Activated T-helper 17 cell treated with anti-CD3 and anti-CD28 coated beads, Interleukin-2, amount 50 U/mL, for 72 hours (primary cell): ENCODE data around the gene ENDOV. TPM values are rescaled to one million over a fixed set of nuclear protein-coding genes. Genes with fewer than 3 reads are reported as not detected.

Experiments
- ATAC-seq: fragments of 150-1000 bp; cut with Tn5 transposase; replicated peaks from 2 replicates; pipeline ENCODE4 v1.10.0; 2021; ENCODE audit warnings: mild to moderate bottlenecking, moderate library complexity
- H3K27ac Mint-ChIP-seq: one replicate; pipeline ENCODE4 v1.8.0; 2022; ENCODE audit warnings: mixed read lengths
- H3K27me3 Mint-ChIP-seq: one replicate; pipeline ENCODE4 v1.8.0; 2022; ENCODE audit warnings: mixed read lengths
- H3K36me3 Mint-ChIP-seq: one replicate; pipeline ENCODE4 v1.8.0; 2022; ENCODE audit warnings: low read depth, mild to moderate bottlenecking, mixed read lengths
- H3K4me1 Mint-ChIP-seq: one replicate; pipeline ENCODE4 v1.8.0; 2022; ENCODE audit warnings: mixed read lengths
- H3K4me3 Mint-ChIP-seq: one replicate; pipeline ENCODE4 v1.8.0; 2022; ENCODE audit warnings: mild to moderate bottlenecking, mixed read lengths
- H3K9me3 Mint-ChIP-seq: one replicate; pipeline ENCODE4 v1.8.0; 2022; ENCODE audit warnings: mixed read lengths
- total RNA-seq, 2 donors: library from RNA; stranded (reverse); gene quantifications; one replicate each; pipeline ENCODE4 v1.2.3, GENCODE V29; 2022

Gene ENDOV
- total RNA-seq, 2 donors from 2014 or later: 9.7 to 20.1 TPM

DNA sequence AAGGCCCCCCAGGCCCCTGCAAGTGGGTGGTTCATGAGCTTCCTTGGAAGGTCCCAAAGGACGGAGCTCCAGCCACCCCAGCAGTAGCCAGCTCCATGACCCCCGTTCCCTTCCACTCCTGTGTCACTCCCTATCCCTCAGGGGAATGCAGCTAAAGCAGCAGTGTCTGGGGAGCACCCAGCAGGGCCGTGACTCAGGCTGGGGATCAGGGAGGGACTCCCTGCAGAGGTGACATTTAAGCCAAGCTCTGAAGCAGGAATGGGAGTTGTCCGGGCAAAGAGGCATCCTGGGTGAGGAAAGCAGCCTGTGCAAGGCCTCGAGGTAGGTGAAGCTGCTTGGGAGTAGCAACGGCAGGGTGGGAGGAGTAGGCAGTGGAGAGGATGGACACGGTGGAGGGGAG is 72.5 kb downstream of the ENDOV start:
- Mint-ChIP-seq H3K27ac (no peak overlapping the region), H3K27me3 (peaks cover 21% of the 10 kb centered on the region), H3K4me1 (no peaks in the 10 kb centered on the region), H3K9me3 (no peaks in the 10 kb centered on the region), H3K4me3 (no peak overlapping the region), H3K36me3 (no peaks in the 10 kb centered on the region)
- ATAC-seq: no peak

Other genes starting within 250 kb of the ENDOV start
- gene CARD14, start 245.1 kb upstream of the ENDOV start, total RNA-seq: not detected
- gene SGSH, start 194.8 kb upstream of the ENDOV start, total RNA-seq: 10 to 100 TPM; 45.7 to 63.6 TPM
- gene SLC26A11, start 194.7 kb upstream of the ENDOV start, total RNA-seq: 10 to 100 TPM; 23.5 to 37.3 TPM
- 1,000 to 10,000 TPM; 1,022 to 1,405 TPM for gene RNF213, start 154.3 kb upstream of the ENDOV start, total RNA-seq
- gene NPTX1, start 61.4 kb downstream of the ENDOV start, total RNA-seq: 10 to 100 TPM in 1 of 2 donors, 1 to 10 TPM in 1; 1.5 to 10.2 TPM
- 100 to 1,000 TPM in 1 of 2 donors, 10 to 100 TPM in 1; 62.0 to 228 TPM for gene RPTOR, start 129.7 kb downstream of the ENDOV start, total RNA-seq